MCF 10A (cell line): ENCODE measurements around the gene PACSIN2. TPM values are rescaled to one million over a fixed set of nuclear protein-coding genes. Genes with fewer than 3 reads are reported as not detected.

ENCODE experiments used
- BruUV-seq: library from RNA; stranded (reverse); fragments of 400-500 nt; replicated peaks from 2 replicates; lab custom pipeline; 2021; lab: Mats Ljungman, UMichigan
- CTCF ChIA-PET: fragments of 300-600 bp; sonication (Branson Sonifier 250); formaldehyde crosslinking; extraction: SDS; loops from one replicate; lab custom pipeline; 2021; ENCODE audit warnings: antibody characterized with exemption, inconsistent platforms; lab: Yijun Ruan, JAX
- POLR2A ChIA-PET: fragments of 300-600, 350-650 bp; sonication (Branson Sonifier 250); formaldehyde crosslinking; extraction: SDS; loops from one replicate; lab custom pipeline; 2020; ENCODE audit warnings: antibody characterized with exemption, inconsistent platforms; lab: Yijun Ruan, JAX
- DNase-seq: peaks from one replicate; pipeline ENCODE4 v3.0.0-alpha.2; 2018; ENCODE audit not compliant: unreplicated experiment
- H3K27ac Mint-ChIP-seq: one replicate; pipeline ENCODE4 v1.8.0; 2022; ENCODE audit warnings: mild to moderate bottlenecking, low read depth, mixed read lengths; ENCODE audit not compliant: unreplicated experiment
- H3K27me3 Mint-ChIP-seq: one replicate; pipeline ENCODE4 v1.8.0; 2022; ENCODE audit warnings: mixed read lengths; ENCODE audit not compliant: insufficient read depth, unreplicated experiment
- H3K36me3 Mint-ChIP-seq: one replicate; pipeline ENCODE4 v1.8.0; 2022; ENCODE audit warnings: mild to moderate bottlenecking, moderate library complexity, mixed read lengths; ENCODE audit not compliant: insufficient read depth, unreplicated experiment
- H3K4me1 Mint-ChIP-seq: one replicate; pipeline ENCODE4 v1.8.0; 2022; ENCODE audit warnings: mixed read lengths; ENCODE audit not compliant: insufficient read depth, unreplicated experiment
- H3K4me3 Mint-ChIP-seq: one replicate; pipeline ENCODE4 v1.8.0; 2022; ENCODE audit warnings: mild to moderate bottlenecking, moderate library complexity, mixed read lengths; ENCODE audit not compliant: unreplicated experiment
- H3K9me3 Mint-ChIP-seq: one replicate; pipeline ENCODE4 v1.8.0; 2022; ENCODE audit warnings: mixed read lengths; ENCODE audit not compliant: unreplicated experiment
- intact Hi-C: fragments of 100-400 bp; cut with micrococcal nuclease; formaldehyde crosslinking; loops from 2 replicates; pipeline ENCODE4 v1.14.1; 2022
- total RNA-seq: library from RNA; stranded (reverse); gene quantifications from 2 replicates; pipeline ENCODE4 v1.2.3, GENCODE V29; 2022
- TF ChIP-seq, protein P1 (sequence below): fragments of 200-600 bp; IDR thresholded peaks from one replicate; pipeline ENCODE4 v1.8.0; 2022; ENCODE audit warnings: antibody characterized with exemption, mild to moderate bottlenecking; ENCODE audit not compliant: unreplicated experiment

Gene PACSIN2
- total RNA-seq, 1 experiment from 2014 or later, result 67.3 TPM

DNA sequence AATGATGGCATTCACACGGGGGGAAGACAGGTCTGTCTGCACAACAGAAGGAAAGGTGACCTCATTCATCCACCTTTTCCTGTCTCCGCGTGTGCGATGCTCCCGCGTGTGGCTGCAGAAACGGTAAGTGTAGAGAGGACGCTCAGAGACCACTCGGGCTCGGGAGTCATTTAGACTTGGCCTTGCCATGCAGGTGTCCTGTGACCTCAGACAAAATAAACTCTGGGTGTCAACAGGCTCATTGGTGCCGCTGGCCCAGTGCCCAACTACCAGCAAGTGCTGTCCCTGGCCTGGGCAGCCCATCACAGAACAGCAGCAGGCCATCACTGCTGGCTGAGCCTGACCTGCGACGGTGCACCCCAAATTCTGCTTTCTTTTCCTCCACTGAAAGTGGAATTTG, 109.7 kb downstream of the PACSIN2 start:
- intact Hi-C loops, result no loop called here
- Mint-ChIP-seq H3K4me1 (peaks cover 39% of the 10 kb centered on the region), H3K36me3 (no peaks in the 10 kb centered on the region), H3K27me3 (no peaks in the 10 kb centered on the region), H3K9me3 (no peaks in the 10 kb centered on the region), H3K4me3 (no peak overlapping the region), H3K27ac (peak overlapping the region; percentile 55)
- TF ChIP-seq, protein P1, sequence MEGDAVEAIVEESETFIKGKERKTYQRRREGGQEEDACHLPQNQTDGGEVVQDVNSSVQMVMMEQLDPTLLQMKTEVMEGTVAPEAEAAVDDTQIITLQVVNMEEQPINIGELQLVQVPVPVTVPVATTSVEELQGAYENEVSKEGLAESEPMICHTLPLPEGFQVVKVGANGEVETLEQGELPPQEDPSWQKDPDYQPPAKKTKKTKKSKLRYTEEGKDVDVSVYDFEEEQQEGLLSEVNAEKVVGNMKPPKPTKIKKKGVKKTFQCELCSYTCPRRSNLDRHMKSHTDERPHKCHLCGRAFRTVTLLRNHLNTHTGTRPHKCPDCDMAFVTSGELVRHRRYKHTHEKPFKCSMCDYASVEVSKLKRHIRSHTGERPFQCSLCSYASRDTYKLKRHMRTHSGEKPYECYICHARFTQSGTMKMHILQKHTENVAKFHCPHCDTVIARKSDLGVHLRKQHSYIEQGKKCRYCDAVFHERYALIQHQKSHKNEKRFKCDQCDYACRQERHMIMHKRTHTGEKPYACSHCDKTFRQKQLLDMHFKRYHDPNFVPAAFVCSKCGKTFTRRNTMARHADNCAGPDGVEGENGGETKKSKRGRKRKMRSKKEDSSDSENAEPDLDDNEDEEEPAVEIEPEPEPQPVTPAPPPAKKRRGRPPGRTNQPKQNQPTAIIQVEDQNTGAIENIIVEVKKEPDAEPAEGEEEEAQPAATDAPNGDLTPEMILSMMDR, result no peak
- CTCF ChIA-PET, result interaction anchor here (0.7 to 5.3 kb wide), 3 partner anchors 13 to 40 kb away, joined by 3 to 26 read pairs (median 4); no protein-coding TSS in a partner anchor
- BruUV-seq, result no TSS peak
- POLR2A ChIA-PET, result interaction anchor here (0.8 to 1.2 kb wide), 3 partner anchors 12 to 15 kb away, joined by 3 to 5 read pairs (median 4); no protein-coding TSS in a partner anchor
- DNase-seq, result no peak

- POLR2A ChIA-PET, result no interaction called here
- H3K27me3 Mint-ChIP-seq, result no peaks in the 10 kb centered on the region
- no peaks in the 10 kb centered on the region for H3K9me3 Mint-ChIP-seq
- no peak overlapping the region for H3K27ac Mint-ChIP-seq
- intact Hi-C loops, result no loop called here
- CTCF ChIA-PET, result interaction anchor here (0.6 to 1.2 kb wide), 3 partner anchors 14 to 297 kb away, joined by 3 to 4 read pairs (median 3); no protein-coding TSS in a partner anchor
- no peak for DNase-seq
- no peaks in the 10 kb centered on the region for H3K36me3 Mint-ChIP-seq
- no TSS peak for BruUV-seq
- H3K4me3 Mint-ChIP-seq, result no peak overlapping the region
- TF ChIP-seq, protein P1, result no peak
- peaks cover 39% of the 10 kb centered on the region for H3K4me1 Mint-ChIP-seq
These were observed 110.9 kb downstream of the PACSIN2 start for GRCh38 chr22:42904050-42904449.

- POLR2A ChIA-PET, result no interaction called here
- no peaks in the 10 kb centered on the region for H3K36me3 Mint-ChIP-seq
- H3K9me3 Mint-ChIP-seq, result no peaks in the 10 kb centered on the region
- intact Hi-C loops, result no loop called here
- H3K27ac Mint-ChIP-seq, result no peak overlapping the region
- peaks cover 32% of the 10 kb centered on the region for H3K4me1 Mint-ChIP-seq
- CTCF ChIA-PET, result interaction anchor here (0.6 kb wide), 2 partner anchors 16 to 184 kb away, joined by 3 read pairs; no protein-coding TSS in a partner anchor
- TF ChIP-seq, protein P1, result no peak
- H3K27me3 Mint-ChIP-seq, result no peaks in the 10 kb centered on the region
- BruUV-seq, result no TSS peak
- H3K4me3 Mint-ChIP-seq, result no peak overlapping the region
- DNase-seq, result no peak
These were observed 112.0 kb downstream of the PACSIN2 start for GRCh38 chr22:42902875-42903510.

- TF ChIP-seq, protein P1, result no peak
- Mint-ChIP-seq H3K27ac (no peak overlapping the region), H3K4me3 (no peak overlapping the region), H3K36me3 (peaks cover 4% of the 10 kb centered on the region), H3K27me3 (no peaks in the 10 kb centered on the region), H3K4me1 (peaks cover 25% of the 10 kb centered on the region), H3K9me3 (no peaks in the 10 kb centered on the region)
- intact Hi-C loops, result no loop called here
- DNase-seq, result no peak
- BruUV-seq, result no TSS peak
- CTCF ChIA-PET, result interaction anchor here (0.6 to 0.9 kb wide), 2 partner anchors 9 to 42 kb away, joined by 3 read pairs; no protein-coding TSS in a partner anchor
- POLR2A ChIA-PET, result no interaction called here
These were observed 113.0 kb downstream of the PACSIN2 start for GRCh38 chr22:42901790-42902508.
